HL-60 (cell line): Measurements from ENCODE around the gene POLR3E.

Source experiments
- DNase-seq, 2 experiments: peaks; one replicate each; pipeline ENCODE4 v3.0.0-alpha.2; 2010 to 2020; ENCODE audit warnings: low read depth in 1 of 2, low spot score in 1 of 2
- H3K27ac ChIP-seq: fragments of 250-450 bp; sonication (Bioruptor Pico); replicated peaks from 2 replicates; pipeline ENCODE4 v1.5.1; 2020; ENCODE audit warnings: mild to moderate bottlenecking, moderate library complexity
- H3K27me3 ChIP-seq: fragments of 250-450 bp; sonication (Bioruptor Pico); 2 replicates; pipeline ENCODE4 v1.5.1; 2021; ENCODE audit warnings: mild to moderate bottlenecking, moderate library complexity; ENCODE audit not compliant: insufficient read depth, poor library complexity, severe bottlenecking
- H3K4me3 ChIP-seq: replicated peaks from 2 replicates; pipeline ENCODE4 v1.5.1; 2011; ENCODE audit warnings: mild to moderate bottlenecking, control low read depth, low read length; ENCODE audit not compliant: insufficient read depth
- CTCF ChIP-seq: IDR thresholded peaks from one replicate; pipeline ENCODE4 v1.5.1; 2011; ENCODE audit warnings: low read length, control low read depth, inconsistent platforms; ENCODE audit not compliant: insufficient read depth
- GABPA ChIP-seq: IDR thresholded peaks from 2 replicates; pipeline ENCODE4 v1.6.1; 2012; ENCODE audit warnings: low read depth
- POLR2AphosphoS5 ChIP-seq: IDR thresholded peaks from 2 replicates; pipeline ENCODE4 v1.6.1; 2012; ENCODE audit warnings: low read depth
- REST ChIP-seq: IDR thresholded peaks from 2 replicates; pipeline ENCODE4 v1.6.1; 2012; ENCODE audit warnings: low read depth; ENCODE audit not compliant: insufficient replicate concordance
- SPI1 ChIP-seq: IDR thresholded peaks from 2 replicates; pipeline ENCODE4 v1.6.1; 2012; ENCODE audit warnings: low read depth, mild to moderate bottlenecking, borderline replicate concordance

The POLR3E gene

GRCh38 chr16:22270525-22270924 lies 26.7 kb upstream of the POLR3E start:
- TF ChIP-seq REST (no peak), POLR2AphosphoS5 (no peak), GABPA (no peak)
- no peaks in the 10 kb centered on the region for H3K27me3 ChIP-seq

GRCh38 chr16:22272870-22273650 lies 24.1 kb upstream of the POLR3E start:
- TF ChIP-seq CTCF (no peak), GABPA (no peak), SPI1 (no peak), POLR2AphosphoS5 (no peak), REST (no peak)
- DNase-seq: no peak
- Histone ChIP-seq H3K27me3 (no peaks in the 10 kb centered on the region), H3K4me3 (no peak overlapping the region), H3K27ac (no peak overlapping the region)

More at GRCh38 chr16:22270525-22270924, 26.7 kb upstream of the POLR3E start:
- Histone ChIP-seq H3K4me3 (no peak overlapping the region), H3K27ac (no peak overlapping the region)
- no peak for DNase-seq

DNA sequence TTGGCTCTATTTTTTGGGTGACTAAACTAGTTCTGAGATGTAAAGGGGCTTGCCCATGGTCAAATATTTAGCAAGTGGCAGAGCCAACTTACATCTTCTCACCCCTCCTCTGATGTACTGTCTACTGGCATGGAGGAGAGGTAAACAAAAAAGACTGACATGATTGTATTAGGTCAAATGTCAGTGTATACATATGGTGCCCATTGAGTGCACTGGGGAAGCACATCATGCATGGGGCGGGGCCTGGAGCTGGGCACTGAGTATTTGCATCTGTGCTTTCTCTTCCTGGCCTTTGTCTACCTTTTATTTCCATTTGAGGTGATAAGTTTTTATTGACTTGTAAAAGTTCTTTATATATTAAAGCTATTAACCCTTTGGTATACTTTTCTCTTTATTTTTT lies 22.3 kb upstream of the POLR3E start:
- no peak for TF ChIP-seq GABPA
- TF ChIP-seq SPI1: no peak
- no peak for TF ChIP-seq CTCF
- no peak overlapping the region for H3K4me3 ChIP-seq
- no peaks in the 10 kb centered on the region for H3K27me3 ChIP-seq
- no peak overlapping the region for H3K27ac ChIP-seq
- no peak for DNase-seq

DNA sequence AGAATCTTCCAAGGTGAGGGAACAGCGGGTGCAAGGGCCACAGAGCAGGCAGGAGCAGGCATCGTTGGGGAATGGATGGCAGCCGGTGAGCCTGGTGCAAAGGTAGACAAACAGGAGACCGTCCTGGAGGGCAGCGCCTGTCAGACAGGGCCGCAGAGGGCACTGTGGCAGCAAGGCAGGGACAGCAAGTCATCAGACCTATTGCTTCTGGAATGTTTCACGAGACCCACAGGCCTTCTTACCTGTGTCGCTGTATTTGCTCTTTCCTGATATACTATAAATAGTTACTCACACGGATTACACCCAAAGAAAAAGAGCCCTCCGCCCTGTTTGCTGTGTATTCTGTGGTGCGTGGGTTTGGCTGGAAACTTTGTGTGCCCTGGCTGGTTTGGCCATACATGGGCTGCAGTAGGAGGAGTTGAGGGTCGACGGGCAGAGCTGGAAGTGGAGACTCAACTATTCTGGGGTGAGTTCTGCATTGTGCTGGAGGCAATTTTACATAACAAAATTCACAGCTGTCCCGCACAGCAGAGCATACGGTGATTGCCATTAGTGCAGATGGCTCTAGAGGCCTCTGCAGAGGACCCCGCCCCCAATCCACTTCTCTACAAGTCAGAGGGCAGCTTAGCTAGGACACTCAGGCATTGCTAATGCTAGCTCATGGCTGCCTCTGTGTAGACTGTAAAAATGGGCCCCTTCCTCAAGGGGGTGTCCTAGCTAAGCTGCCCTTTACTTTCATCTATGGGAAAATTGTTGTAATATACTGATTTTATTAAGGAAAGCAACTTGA lies 18.6 kb upstream of the POLR3E start:
- no peak overlapping the region for H3K4me3 ChIP-seq
- DNase-seq: no peak
- TF ChIP-seq SPI1 (no peak), REST (no peak), POLR2AphosphoS5 (no peak), CTCF (no peak), GABPA (no peak)
- H3K27me3 ChIP-seq: no peaks in the 10 kb centered on the region
- H3K27ac ChIP-seq: no peak overlapping the region
